ENCODE measurements around the gene PKM. TPM values are rescaled to one million over a fixed set of nuclear protein-coding genes. Genes with fewer than 3 reads are reported as not detected.

Gene PKM
- polyA plus RNA-seq, 3 donors from 2014 or later: 181 to 233 (median 224) TPM

- no peak for DNase-seq
- Mint-ChIP-seq H3K4me1 (no peaks in the 10 kb centered on the region), H3K27ac (no peak overlapping the region), H3K9me3 (no peaks in the 10 kb centered on the region), H3K4me3 (no peak overlapping the region), H3K27me3 (ENCODE audit: low read depth in 3 of 3) (peaks cover 0 to 8% (median 2%) of the 10 kb centered on the region in 3 donors), H3K36me3 (no peaks in the 10 kb centered on the region)
Observed at GRCh38 chr15:72162569-72162968, 68.4 kb downstream of the PKM start.

GRCh38 chr15:72161361-72162132 lies 69.4 kb downstream of the PKM start:
- Mint-ChIP-seq H3K36me3 (no peaks in the 10 kb centered on the region), H3K9me3 (no peaks in the 10 kb centered on the region), H3K27me3 (ENCODE audit: low read depth in 3 of 3) (peaks cover 0 to 8% (median 2%) of the 10 kb centered on the region in 3 donors), H3K27ac (no peak overlapping the region), H3K4me1 (no peaks in the 10 kb centered on the region), H3K4me3 (no peak overlapping the region)
- DNase-seq: no peak

DNA sequence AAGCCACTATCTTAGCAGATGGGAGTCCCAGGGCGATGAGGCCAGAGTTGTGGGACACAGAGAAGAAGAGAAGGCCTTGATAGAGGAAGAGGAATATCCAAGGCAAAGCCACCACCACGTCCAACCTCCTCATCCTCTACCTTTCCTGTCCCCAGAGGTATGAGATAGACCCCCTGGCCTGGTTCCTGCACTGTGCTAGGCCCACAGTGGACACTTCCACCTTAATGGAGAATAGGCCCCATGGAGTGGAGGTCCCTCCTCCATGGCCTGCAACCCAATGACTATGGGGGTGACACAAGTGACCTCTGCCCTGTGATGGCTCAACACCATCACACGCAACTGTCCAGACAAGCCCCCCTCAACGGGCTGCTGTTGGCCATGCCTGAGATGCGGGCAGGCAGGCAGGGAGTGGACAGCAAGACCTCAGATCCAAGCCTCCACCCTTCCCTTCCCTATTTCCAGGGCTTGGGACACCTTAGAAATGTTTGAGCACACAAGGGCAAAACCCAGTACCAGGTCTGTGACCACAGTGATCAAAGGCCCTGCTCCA lies 70.2 kb downstream of the PKM start:
- H3K27ac Mint-ChIP-seq: no peak overlapping the region
- DNase-seq: no peak

GRCh38 chr15:72156928-72157327 lies 74.1 kb downstream of the PKM start:
- Mint-ChIP-seq H3K4me3 (no peak overlapping the region), H3K27me3 (ENCODE audit: low read depth in 3 of 3) (peaks cover 1 to 2% (median 1%) of the 10 kb centered on the region in 3 donors), H3K4me1 (peaks cover 4 to 8% of the 10 kb centered on the region in 2 donors), H3K36me3 (no peaks in the 10 kb centered on the region), H3K9me3 (no peaks in the 10 kb centered on the region), H3K27ac (no peak overlapping the region)
- no peak for DNase-seq

More for the DNA sequence above, 70.2 kb downstream of the PKM start:
- Mint-ChIP-seq H3K9me3 (no peaks in the 10 kb centered on the region), H3K27me3 (ENCODE audit: low read depth in 3 of 3) (peaks cover 1 to 6% (median 4%) of the 10 kb centered on the region in 3 donors), H3K4me1 (peaks cover under 1 to 2% of the 10 kb centered on the region in 2 donors), H3K36me3 (no peaks in the 10 kb centered on the region), H3K4me3 (no peak overlapping the region)

DNA sequence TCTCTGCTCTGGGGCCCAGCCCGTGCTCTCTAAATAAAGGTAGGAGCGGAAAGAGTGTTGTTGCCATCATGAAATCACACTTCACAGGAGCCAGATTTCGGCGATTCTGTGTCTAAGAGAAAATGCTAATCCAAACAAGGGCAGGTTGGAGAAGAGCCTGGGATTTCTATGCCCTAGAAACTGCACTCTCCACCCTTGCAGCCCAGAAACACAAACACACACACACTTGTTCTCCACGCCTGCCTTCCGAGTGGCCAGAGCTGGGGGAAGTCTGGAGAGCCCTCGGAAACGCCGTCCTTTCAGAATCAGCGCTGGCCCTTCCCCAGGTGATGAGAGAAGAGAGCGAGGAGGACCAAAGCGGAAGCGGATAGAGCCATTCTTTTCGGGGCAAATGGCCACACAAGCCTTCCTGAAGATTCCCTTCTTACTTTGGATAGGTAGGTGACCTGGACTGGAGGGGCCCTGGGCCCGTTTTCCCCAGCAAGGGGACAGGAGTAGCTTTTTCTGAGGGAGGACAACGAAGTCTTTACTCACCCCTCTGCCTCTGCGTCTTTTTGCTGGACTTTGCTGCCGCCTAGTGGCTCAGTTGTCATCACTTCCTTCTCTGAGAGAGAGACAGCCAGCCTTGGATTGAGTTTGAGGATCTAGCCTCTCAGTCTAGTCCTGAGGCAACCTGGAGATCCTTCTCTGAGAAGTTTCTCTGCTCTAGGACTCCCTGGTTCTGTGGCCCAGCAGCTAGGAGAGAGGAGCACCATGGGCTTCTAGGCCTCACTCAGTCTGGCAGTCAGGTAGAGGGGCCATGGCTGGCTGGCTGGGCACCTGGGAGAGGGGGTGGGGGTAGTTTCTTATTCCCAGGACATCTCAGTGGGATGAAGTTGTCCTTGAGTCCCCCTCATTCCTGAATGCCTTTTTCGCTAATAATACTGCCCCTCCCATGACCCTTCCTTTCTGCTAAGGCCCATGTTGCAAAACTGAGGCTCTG lies 75.1 kb downstream of the PKM start:
- Mint-ChIP-seq H3K9me3 (no peaks in the 10 kb centered on the region), H3K36me3 (no peaks in the 10 kb centered on the region), H3K27me3 (ENCODE audit: low read depth in 3 of 3) (peaks cover 1 to 3% (median 2%) of the 10 kb centered on the region in 3 donors), H3K4me3 (peak overlapping the region; percentile 82 to 86 (median 84)), H3K27ac (peak overlapping the region in 2 of 6 donors; percentile 11 to 51), H3K4me1 (peaks cover 4 to 8% of the 10 kb centered on the region in 2 donors)
- peak; percentile 59 to 70 (median 64) for DNase-seq

DNA sequence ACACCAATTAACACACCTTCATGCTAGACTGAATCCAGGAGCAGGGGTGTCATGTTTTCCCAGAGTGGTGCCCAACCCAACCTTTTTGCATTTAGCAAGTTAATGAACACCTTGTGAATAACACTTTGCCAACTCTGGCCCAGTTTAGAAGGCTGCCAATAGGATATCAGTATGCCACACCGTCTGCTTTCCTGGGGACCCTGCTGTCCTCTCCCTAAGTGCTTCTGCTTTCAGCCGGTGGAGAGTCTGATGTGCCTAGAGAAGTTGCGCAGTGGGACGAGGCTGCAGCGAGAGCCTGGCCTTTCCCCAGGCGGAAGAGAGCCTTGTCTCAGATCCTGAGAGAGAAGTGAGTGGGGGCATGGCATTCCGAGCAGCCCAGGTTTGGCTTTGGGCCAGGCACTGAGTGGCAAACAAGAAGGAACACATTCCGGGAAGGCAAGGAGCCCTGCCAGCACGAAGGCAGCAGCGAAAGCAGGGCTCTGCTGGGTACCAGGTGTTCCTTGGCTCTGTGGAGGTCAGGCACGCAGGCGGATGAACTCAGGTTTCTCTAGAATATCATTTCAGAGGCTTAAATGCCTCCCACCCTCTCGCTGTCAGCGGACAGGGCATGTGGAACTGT lies 75.9 kb downstream of the PKM start:
- no peak for DNase-seq
- H3K27ac Mint-ChIP-seq: peak overlapping the region in 1 of 6 donors; percentile 11
- H3K4me1 Mint-ChIP-seq: peaks cover 4 to 8% of the 10 kb centered on the region in 2 donors
- no peaks in the 10 kb centered on the region for H3K9me3 Mint-ChIP-seq
- H3K27me3 Mint-ChIP-seq (ENCODE audit: low read depth in 3 of 3): peaks cover 1 to 3% (median 2%) of the 10 kb centered on the region in 3 donors
- H3K36me3 Mint-ChIP-seq: no peaks in the 10 kb centered on the region
- H3K4me3 Mint-ChIP-seq: peak overlapping the region; percentile 82 to 86 (median 84)

DNA sequence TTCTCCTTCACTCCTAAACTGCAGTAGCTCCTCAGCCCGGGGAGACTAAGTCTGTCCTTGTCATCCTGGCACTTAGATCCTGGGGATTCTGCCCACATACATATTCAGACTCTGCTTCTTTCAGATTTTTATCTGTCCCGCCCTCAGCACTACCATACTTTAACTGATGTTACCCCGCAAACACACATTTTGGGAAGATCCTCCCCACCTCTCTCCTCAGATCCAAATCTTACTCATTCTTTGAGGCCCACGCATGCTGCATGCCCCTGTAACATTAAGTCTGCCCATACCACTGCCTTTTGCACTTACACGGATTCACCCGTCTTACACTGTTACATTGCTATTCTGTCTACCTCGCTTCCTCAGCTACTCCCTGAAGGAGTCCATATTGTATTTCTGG lies 76.7 kb downstream of the PKM start:
- H3K27ac Mint-ChIP-seq: no peak overlapping the region
- peaks cover 1 to 3% (median 2%) of the 10 kb centered on the region in 3 donors for H3K27me3 Mint-ChIP-seq (ENCODE audit: low read depth in 3 of 3)
- DNase-seq: no peak
- no peaks in the 10 kb centered on the region for H3K9me3 Mint-ChIP-seq
- H3K4me3 Mint-ChIP-seq: no peak overlapping the region
- peaks cover 4 to 8% of the 10 kb centered on the region in 2 donors for H3K4me1 Mint-ChIP-seq
- H3K36me3 Mint-ChIP-seq: no peaks in the 10 kb centered on the region

DNA sequence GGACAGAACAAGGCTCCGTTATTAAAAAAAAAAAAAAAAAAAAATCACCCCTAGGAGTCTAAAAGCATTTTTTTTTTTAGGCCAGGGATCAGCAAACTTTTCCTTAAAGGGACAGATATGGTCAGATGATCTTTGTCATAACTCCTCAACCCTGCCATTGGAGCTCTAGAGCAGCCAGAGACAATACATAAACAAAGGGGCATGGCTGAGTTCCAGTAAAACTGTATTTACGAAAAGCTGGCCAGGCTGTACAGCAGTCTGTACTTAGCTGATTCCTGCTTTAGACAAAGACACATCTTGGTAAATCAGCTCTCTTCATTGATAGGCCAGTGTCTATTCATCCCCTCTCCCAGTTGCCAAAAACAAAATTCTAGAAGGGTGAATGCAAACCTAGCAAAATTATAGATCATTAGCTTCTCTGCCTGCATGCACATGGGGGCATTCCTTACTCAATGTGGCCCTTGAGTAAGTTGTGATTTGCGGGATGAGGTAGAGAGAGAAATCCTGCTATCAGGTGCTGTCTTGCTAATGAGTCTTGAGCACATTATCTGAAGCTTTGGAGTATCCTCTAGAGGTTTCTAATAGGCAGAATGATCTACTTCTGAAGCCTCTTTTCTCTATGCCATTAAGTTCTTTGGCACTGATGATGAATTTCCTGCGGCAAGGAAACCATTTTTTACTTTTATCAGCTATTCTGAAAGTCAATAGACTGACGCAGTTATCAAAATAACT lies 77.6 kb downstream of the PKM start:
- no peaks in the 10 kb centered on the region for H3K9me3 Mint-ChIP-seq
- H3K36me3 Mint-ChIP-seq: no peaks in the 10 kb centered on the region
- peaks cover 4 to 8% of the 10 kb centered on the region in 2 donors for H3K4me1 Mint-ChIP-seq
- DNase-seq: no peak
- peaks cover 0 to 4% (median 1%) of the 10 kb centered on the region in 3 donors for H3K27me3 Mint-ChIP-seq (ENCODE audit: low read depth in 3 of 3)
- H3K27ac Mint-ChIP-seq: no peak overlapping the region
- no peak overlapping the region for H3K4me3 Mint-ChIP-seq

Other genes with a start within 250 kb of the PKM start
- 10 to 100 TPM in 1 of 3 donors, 1 to 10 TPM in 2; 6.3 to 15.6 (median 9.5) TPM for gene MYO9A, start 113.0 kb downstream of the PKM start, polyA plus RNA-seq
- gene SENP8, start 112.8 kb downstream of the PKM start, polyA plus RNA-seq: under 1 TPM in 2 of 3 donors, not detected in 1; 0.67 to 0.69 TPM
- gene GRAMD2A, start 33.4 kb downstream of the PKM start, polyA plus RNA-seq: not detected
- gene PARP6, start 41.4 kb upstream of the PKM start, polyA plus RNA-seq: 10 to 100 TPM; 11.0 to 26.8 (median 19.1) TPM
- gene CELF6, start 89.0 kb upstream of the PKM start, polyA plus RNA-seq: under 1 TPM in 1 of 3 donors, not detected in 2; 0.13 TPM
- gene HEXA, start 144.8 kb upstream of the PKM start, polyA plus RNA-seq: 100 to 1,000 TPM; 172 to 251 (median 195) TPM
- not detected for gene TMEM202, start 167.1 kb upstream of the PKM start, polyA plus RNA-seq
- 10 to 100 TPM in 1 of 3 donors, 1 to 10 TPM in 2; 5.8 to 24.3 (median 8.0) TPM for gene ARIH1, start 243.1 kb upstream of the PKM start, polyA plus RNA-seq

Measured in immature natural killer cell (primary cell).